Thyroid gland (tissue), 4 donors: ENCODE measurements around the gene SLC8A1. TPM values are rescaled to one million over a fixed set of nuclear protein-coding genes. Genes with fewer than 3 reads are reported as not detected.

Experiments used
- DNase-seq, 2 donors: peaks; one replicate each; pipeline ENCODE4 v3.0.0-alpha.2; 2019
- H3K27ac ChIP-seq, 3 donors: fragments of 200-600 bp; sonication (generic); 1 replicate in 2 of 3; 2 replicates in 1 of 3; pipeline ENCODE4 v1.5.1; 2016 to 2019; ENCODE audit warnings: mild to moderate bottlenecking in 1 of 3, moderate library complexity in 1 of 3
- H3K27me3 ChIP-seq: fragments of 200-600 bp; sonication (generic); one replicate; pipeline ENCODE4 v1.5.1; 2019
- H3K36me3 ChIP-seq, 2 donors: fragments of 200-600 bp; sonication (generic); one replicate each; pipeline ENCODE4 v1.5.1; 2016 to 2019
- H3K4me1 ChIP-seq, 2 donors: fragments of 200-600 bp; sonication (generic); one replicate each; pipeline ENCODE4 v1.5.1; 2017 to 2019
- H3K4me3 ChIP-seq, 3 donors: fragments of 200-600 bp; sonication (generic); replicated peaks in 1 of 3; 1 replicate in 2 of 3; 2 replicates in 1 of 3; pipeline ENCODE4 v1.5.1; 2016; ENCODE audit warnings: mild to moderate bottlenecking in 1 of 3
- H3K9me3 ChIP-seq: fragments of 200-600 bp; sonication (generic); one replicate; pipeline ENCODE4 v1.5.1; 2017
- CTCF ChIP-seq, 6 experiments: fragments of 200-600 bp in 3 of 6; fragments of 450-650 bp in 3 of 6; sonication (generic) in 3 of 6; IDR thresholded peaks; one replicate each; pipeline ENCODE4 v1.5.1; 2016 to 2019; ENCODE audit warnings: antibody characterized with exemption in 6 of 6, mild to moderate bottlenecking in 2 of 6, inconsistent platforms in 1 of 6, moderate library complexity in 1 of 6
- POLR2A ChIP-seq, 2 donors: fragments of 450-650 bp; IDR thresholded peaks; one replicate each; pipeline ENCODE4 v1.6.1; 2017; ENCODE audit warnings: antibody characterized with exemption in 2 of 2, mild to moderate bottlenecking in 2 of 2, moderate library complexity in 1 of 2
- WGBS, 2 donors: methylation state at CpG; one replicate each; pipeline ENCODE4 v1.1.5; 2017; 5-methylcytosine and 5-hydroxymethylcytosine counted together
- intact Hi-C: fragments of 100-400 bp; cut with DNase I; formaldehyde crosslinking; loops from one replicate; pipeline ENCODE4 v1.15.1; 2023
- total RNA-seq, 4 donors: library from RNA; depleted of rRNA; stranded (reverse); fragments of >200 nt; gene quantifications; one replicate each; pipeline ENCODE4 v1.2.3, GENCODE V29; 2016

Gene SLC8A1
- total RNA-seq, 4 donors from 2014 or later = 2.0 to 5.1 (median 4.4) TPM

- no peak for DNase-seq
- Histone ChIP-seq H3K27me3 (no peaks in the 10 kb centered on the region), H3K36me3 (no peaks in the 10 kb centered on the region), H3K4me1 (no peaks in the 10 kb centered on the region), H3K27ac (no peak overlapping the region), H3K4me3 (no peak overlapping the region), H3K9me3 (no peaks in the 10 kb centered on the region)
- intact Hi-C loops = no loop called here
- TF ChIP-seq POLR2A (IDR thresholded peaks at IDR 0.05) = no peak
- no peak for TF ChIP-seq CTCF (IDR thresholded peaks at IDR 0.05)
- 60 to 74% methylated on average over 5 of the region's 5 CpGs for WGBS, 2 donors
Measured at GRCh38 chr2:40480596-40480995, 28.7 kb upstream of the SLC8A1 start.

- Histone ChIP-seq H3K36me3 (no peaks in the 10 kb centered on the region), H3K9me3 (no peaks in the 10 kb centered on the region), H3K27ac (no peak overlapping the region), H3K4me3 (no peak overlapping the region), H3K27me3 (no peaks in the 10 kb centered on the region), H3K4me1 (no peaks in the 10 kb centered on the region)
- DNase-seq = no peak
- intact Hi-C loops = no loop called here
- TF ChIP-seq CTCF (IDR thresholded peaks at IDR 0.05) = no peak
- no peak for TF ChIP-seq POLR2A (IDR thresholded peaks at IDR 0.05)
Measured at GRCh38 chr2:40480073-40480472, 28.2 kb upstream of the SLC8A1 start.

- WGBS, 2 donors = 78 to 81% methylated on average over 5 of the region's 5 CpGs
- Histone ChIP-seq H3K36me3 (no peaks in the 10 kb centered on the region), H3K9me3 (no peaks in the 10 kb centered on the region), H3K27me3 (no peaks in the 10 kb centered on the region), H3K27ac (no peak overlapping the region), H3K4me1 (no peaks in the 10 kb centered on the region), H3K4me3 (no peak overlapping the region)
- TF ChIP-seq POLR2A (IDR thresholded peaks at IDR 0.05) (no peak), CTCF (IDR thresholded peaks at IDR 0.05) (no peak)
- DNase-seq = no peak
- intact Hi-C loops = no loop called here
Measured at GRCh38 chr2:40477361-40477760, 25.5 kb upstream of the SLC8A1 start.

- DNase-seq = no peak
- intact Hi-C loops = no loop called here
- Histone ChIP-seq H3K27ac (no peak overlapping the region), H3K4me1 (no peaks in the 10 kb centered on the region), H3K27me3 (no peaks in the 10 kb centered on the region), H3K9me3 (no peaks in the 10 kb centered on the region), H3K4me3 (no peak overlapping the region), H3K36me3 (no peaks in the 10 kb centered on the region)
- 77 to 94% methylated on average over 1 of the region's 1 CpG for WGBS, 2 donors
- no peak for TF ChIP-seq POLR2A (IDR thresholded peaks at IDR 0.05)
- no peak for TF ChIP-seq CTCF (IDR thresholded peaks at IDR 0.05)
Measured at GRCh38 chr2:40476436-40476835, 24.5 kb upstream of the SLC8A1 start.

GRCh38 chr2:40474306-40474705 is 22.4 kb upstream of the SLC8A1 start:
- TF ChIP-seq CTCF (IDR thresholded peaks at IDR 0.05) (no peak), POLR2A (IDR thresholded peaks at IDR 0.05) (no peak)
- H3K9me3 ChIP-seq = no peaks in the 10 kb centered on the region
- no peak for DNase-seq
- H3K4me1 ChIP-seq = no peaks in the 10 kb centered on the region
- no peak overlapping the region for H3K27ac ChIP-seq
- WGBS, 2 donors = 66 to 80% methylated on average over 1 of the region's 1 CpG
- no peaks in the 10 kb centered on the region for H3K27me3 ChIP-seq
- no peaks in the 10 kb centered on the region for H3K36me3 ChIP-seq
- no peak overlapping the region for H3K4me3 ChIP-seq
- intact Hi-C loops = no loop called here
